ENCODE results near the gene LSM7. TPM values are rescaled to one million over a fixed set of nuclear protein-coding genes. Genes with fewer than 3 reads are reported as not detected.

The LSM7 gene
- total RNA-seq, 1 donor from 2014 or later, result 55.9 TPM

GRCh38 chr19:2361246-2362045 lies 33.1 kb upstream of the LSM7 start:
- Histone ChIP-seq H3K27ac (no peak overlapping the region), H3K27me3 (peaks cover 33% of the 10 kb centered on the region), H3K36me3 (no peaks in the 10 kb centered on the region), H3K4me3 (no peak overlapping the region), H3K9me3 (no peaks in the 10 kb centered on the region), H3K4me1 (no peaks in the 10 kb centered on the region)
- intact Hi-C loops (cut with DNase I), result no loop called here
- no peak for DNase-seq
- no peak for TF ChIP-seq CTCF (IDR thresholded peaks at IDR 0.05)
- ATAC-seq, result no peak

GRCh38 chr19:2360833-2361232 lies 32.4 kb upstream of the LSM7 start:
- H3K27ac ChIP-seq, result no peak overlapping the region
- no peaks in the 10 kb centered on the region for H3K4me1 ChIP-seq
- H3K9me3 ChIP-seq, result no peaks in the 10 kb centered on the region
- no peak for ATAC-seq
- H3K36me3 ChIP-seq, result no peaks in the 10 kb centered on the region
- no peak for DNase-seq
- H3K4me3 ChIP-seq, result no peak overlapping the region
- intact Hi-C loops (cut with DNase I), result no loop called here
- no peak for TF ChIP-seq CTCF (IDR thresholded peaks at IDR 0.05)
- H3K27me3 ChIP-seq, result peaks cover 33% of the 10 kb centered on the region

GRCh38 chr19:2359992-2360685 lies 31.8 kb upstream of the LSM7 start, which contains the start of gene TMPRSS9:
Gene TMPRSS9 (plus strand): TSS chr19:2360265. CDS start chr19:2389786, 29,521 bp downstream.
- DNase-seq, result no peak
- H3K9me3 ChIP-seq, result no peaks in the 10 kb centered on the region
- no peak for TF ChIP-seq CTCF (IDR thresholded peaks at IDR 0.05)

GRCh38 chr19:2358548-2359173 lies 30.3 kb upstream of the LSM7 start:
- no peak for TF ChIP-seq CTCF (IDR thresholded peaks at IDR 0.05)
- H3K9me3 ChIP-seq, result no peaks in the 10 kb centered on the region
- H3K27me3 ChIP-seq, result peaks cover 27% of the 10 kb centered on the region
- no peak for DNase-seq
- H3K36me3 ChIP-seq, result peaks cover 3% of the 10 kb centered on the region
- H3K4me1 ChIP-seq, result no peaks in the 10 kb centered on the region
- ATAC-seq, result no peak
- no peak overlapping the region for H3K27ac ChIP-seq
- no peak overlapping the region for H3K4me3 ChIP-seq
- intact Hi-C loops (cut with DNase I), result no loop called here

More at GRCh38 chr19:2359992-2360685, 31.8 kb upstream of the LSM7 start, which contains the start of gene TMPRSS9:
- no peak within 1 kb of the TSS for H3K4me3 ChIP-seq
- H3K4me1 ChIP-seq, result no peaks in the 10 kb centered on the region
- ATAC-seq, result no peak
- intact Hi-C loops (cut with DNase I), result no loop called here
- peaks cover 33% of the 10 kb centered on the region for H3K27me3 ChIP-seq
- H3K27ac ChIP-seq, result no peak within 1 kb of the TSS
- H3K36me3 ChIP-seq, result no peaks in the 10 kb centered on the region

- H3K4me1 ChIP-seq, result no peaks in the 10 kb centered on the region
- no peak overlapping the region for H3K27ac ChIP-seq
- intact Hi-C loops (cut with DNase I), result no loop called here
- ATAC-seq (no peak), DNase-seq (no peak)
- TF ChIP-seq CTCF (IDR thresholded peaks at IDR 0.05), result no peak
- no peak overlapping the region for H3K4me3 ChIP-seq
- H3K27me3 ChIP-seq, result peaks cover 20% of the 10 kb centered on the region
- peaks cover 6% of the 10 kb centered on the region for H3K36me3 ChIP-seq
- H3K9me3 ChIP-seq, result no peaks in the 10 kb centered on the region
These were observed 29.2 kb upstream of the LSM7 start for GRCh38 chr19:2357279-2358206.
